Stimulated activated CD8-positive, alpha-beta memory T cell treated with anti-CD3 and anti-CD28 coated beads, Interleukin-2, amount 100 ng/mL, for 48 hours (primary cell): ENCODE results near the gene VGF.
"Not testable (repeated sequence)": the region's sequence is repeated elsewhere in the genome, so short reads cannot be mapped to it uniquely, and the experiment has no call there.

Experiments
- DNase-seq, 2 donors: peaks; one replicate each; pipeline ENCODE4 v3.0.0-alpha.2; 2020; ENCODE audit warnings: low read depth in 2 of 2

VGF gene

DNA sequence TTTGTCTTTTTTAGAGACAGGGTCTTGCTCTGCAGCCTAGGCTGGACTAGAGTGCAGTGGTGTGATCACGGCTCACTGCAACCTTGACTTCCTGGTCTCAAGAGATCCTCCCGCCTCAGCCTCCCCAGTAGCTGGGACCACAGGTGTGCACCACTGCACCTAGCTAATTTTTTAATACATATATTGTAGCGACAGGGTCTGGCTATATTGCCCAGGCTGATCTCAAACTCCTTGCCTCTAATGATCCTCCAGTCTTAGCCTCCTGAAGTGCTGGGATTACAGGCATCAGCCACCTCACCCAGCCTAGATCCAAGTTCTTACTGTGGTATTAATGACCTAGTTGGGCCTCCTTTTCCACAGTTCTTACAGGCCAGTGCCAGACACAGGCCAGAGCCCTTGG is 50.2 kb downstream of the VGF start:
- no peak for DNase-seq

DNA sequence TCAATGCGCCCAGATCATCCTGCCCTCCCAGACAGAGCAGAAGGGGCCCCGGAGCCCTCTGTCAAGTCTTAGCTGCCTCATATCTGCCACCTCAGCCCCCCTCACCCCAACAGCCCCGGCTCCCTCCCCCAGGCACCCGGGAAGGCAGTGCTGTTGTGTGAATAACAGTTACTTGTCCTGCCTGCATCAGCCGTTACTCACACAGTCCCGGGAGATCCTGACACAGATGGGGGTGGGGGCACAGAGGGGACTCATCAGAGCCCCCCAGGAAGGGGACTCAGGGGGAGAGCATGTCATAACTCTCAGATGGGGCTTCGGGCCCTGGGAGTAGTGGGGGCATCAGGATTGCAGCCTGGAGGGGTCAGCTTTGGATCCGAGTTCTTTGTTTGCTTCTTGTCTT is 50.9 kb downstream of the VGF start:
- DNase-seq = no peak

DNA sequence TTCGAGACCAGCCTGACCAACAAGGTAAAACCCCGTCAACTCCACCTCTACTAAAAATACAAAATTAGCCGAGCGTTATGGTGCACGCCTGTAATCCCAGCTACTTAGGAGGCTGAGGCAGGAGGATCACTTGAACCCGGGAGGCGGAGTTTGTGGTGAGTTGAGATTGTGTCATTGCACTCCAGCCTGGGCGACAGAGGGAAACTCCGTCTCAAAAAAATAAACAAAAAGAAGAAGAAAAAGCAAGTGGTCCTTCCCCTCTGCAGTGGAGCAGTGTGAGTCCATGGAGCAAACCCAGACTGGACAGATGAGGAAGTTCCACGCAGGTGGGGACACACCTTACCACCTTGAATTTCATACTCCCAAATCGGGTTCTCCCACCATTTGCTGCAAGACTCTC is 51.5 kb downstream of the VGF start:
- no peak for DNase-seq

DNA sequence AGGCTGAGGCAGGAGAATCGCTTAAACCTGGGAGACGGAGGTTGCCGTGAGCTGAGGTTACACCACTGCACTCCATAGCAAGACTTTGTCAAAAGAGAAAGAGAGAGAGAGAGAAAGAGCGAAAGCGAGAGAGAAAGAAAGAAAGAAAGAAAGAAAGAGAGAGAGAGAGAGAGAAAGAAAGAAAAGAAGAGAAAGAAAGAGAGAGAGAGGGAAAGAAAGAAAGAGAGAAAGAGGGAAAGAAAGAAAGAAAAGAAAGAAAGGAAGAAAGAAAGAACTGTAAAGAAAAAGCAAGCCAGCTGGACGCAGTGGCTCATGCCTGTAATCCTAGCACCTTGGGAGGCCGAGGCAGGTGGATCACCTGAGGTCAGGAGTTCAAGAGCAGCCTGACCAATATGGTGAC is 52.2 kb downstream of the VGF start:
- not testable (repeated sequence) for DNase-seq
